Neural crest cell (in vitro differentiated cells): Measurements from ENCODE around the gene STAG1. TPM values are rescaled to one million over a fixed set of nuclear protein-coding genes. Genes with fewer than 3 reads are reported as not detected.

Source experiments
- DNase-seq: peaks from one replicate; pipeline ENCODE4 v3.0.0; 2021; ENCODE audit warnings: low read depth, mixed read lengths, low spot score
- H3K27ac Mint-ChIP-seq: one replicate; pipeline ENCODE4 v1.8.0; 2021; ENCODE audit warnings: mild to moderate bottlenecking, mixed read lengths; ENCODE audit not compliant: unreplicated experiment
- H3K27me3 Mint-ChIP-seq: 2 replicates; pipeline ENCODE4 v1.8.0; 2021; ENCODE audit warnings: low read depth, mild to moderate bottlenecking, mixed read lengths
- H3K36me3 Mint-ChIP-seq: 2 replicates; pipeline ENCODE4 v1.8.0; 2021; ENCODE audit warnings: low read depth, mild to moderate bottlenecking, mixed read lengths
- H3K4me1 Mint-ChIP-seq: 2 replicates; pipeline ENCODE4 v1.8.0; 2021; ENCODE audit warnings: mixed read lengths
- H3K4me3 Mint-ChIP-seq: one replicate; pipeline ENCODE4 v1.8.0; 2021; ENCODE audit warnings: mild to moderate bottlenecking, mixed read lengths
- H3K9me3 Mint-ChIP-seq: 2 replicates; pipeline ENCODE4 v1.8.0; 2021; ENCODE audit warnings: mixed read lengths
- CTCF ChIP-seq: fragments of 200-600 bp; sonication (generic); conservative IDR thresholded peaks from 2 replicates; pipeline ENCODE4 v1.5.0; 2021; ENCODE audit warnings: antibody characterized with exemption, mild to moderate bottlenecking
- total RNA-seq: library from RNA; stranded (reverse); gene quantifications from 2 replicates; pipeline ENCODE4 v1.2.1, GENCODE V29; 2021

Gene STAG1
- total RNA-seq, 1 donor from 2014 or later = 47.0 TPM

DNA sequence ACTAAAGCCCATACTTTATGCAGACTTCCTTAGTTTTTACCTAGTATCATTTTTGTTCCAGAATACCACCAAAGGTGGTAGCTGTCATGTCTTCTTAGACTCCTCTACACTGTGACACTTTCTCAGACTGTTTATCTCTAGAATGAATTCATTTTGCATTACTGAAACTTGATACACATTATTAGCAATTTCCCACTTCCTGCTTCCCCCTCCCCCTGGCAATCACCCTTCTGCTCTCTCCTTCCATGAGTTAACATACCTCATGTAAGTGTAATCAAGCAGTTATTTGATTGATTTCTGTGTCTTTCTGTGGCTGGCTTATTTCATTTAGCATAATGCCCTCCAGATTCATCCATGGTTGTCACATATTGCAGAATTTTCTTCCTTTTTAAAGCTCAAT, 204.9 kb downstream of the STAG1 start:
- Mint-ChIP-seq H3K4me3 (no peak overlapping the region), H3K27ac (no peak overlapping the region), H3K9me3 (no peaks in the 10 kb centered on the region), H3K4me1 (peaks cover 8% of the 10 kb centered on the region), H3K27me3 (no peaks in the 10 kb centered on the region), H3K36me3 (peaks cover 4% of the 10 kb centered on the region)
- TF ChIP-seq CTCF = no peak
- DNase-seq = no peak

GRCh38 chr3:136546720-136547119, 205.5 kb downstream of the STAG1 start:
- Mint-ChIP-seq H3K4me3 (no peak overlapping the region), H3K4me1 (peaks cover 8% of the 10 kb centered on the region)
- peak; percentile 44 for TF ChIP-seq CTCF

DNA sequence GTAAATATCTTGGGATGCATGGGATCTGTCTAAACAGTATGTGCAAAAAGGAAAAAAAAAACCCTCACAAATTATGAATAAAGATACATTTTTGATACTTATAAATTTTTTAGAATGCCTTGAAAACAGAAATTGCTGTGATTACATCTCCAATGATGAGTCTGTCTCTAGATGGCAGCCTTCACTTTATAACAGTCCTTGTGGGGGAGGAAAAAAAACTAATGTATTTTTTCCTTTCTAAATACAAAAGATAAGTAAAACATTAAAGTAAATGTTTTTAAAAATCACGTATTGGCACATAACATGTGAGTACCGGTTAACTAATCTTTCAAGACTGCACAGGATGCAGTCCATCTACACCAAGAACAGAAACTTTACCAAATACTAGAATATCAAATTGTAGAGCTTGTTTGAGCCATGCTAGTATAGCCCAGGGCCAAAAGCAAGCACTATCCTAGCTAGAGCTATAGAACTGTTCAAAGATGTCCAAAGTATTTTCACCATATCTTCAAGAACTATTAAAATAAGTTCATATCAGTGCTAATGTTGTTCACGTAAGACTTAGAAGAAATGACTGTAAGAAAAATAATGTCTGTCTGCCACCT, 206.4 kb downstream of the STAG1 start:
- no peak overlapping the region for H3K27ac Mint-ChIP-seq

More at GRCh38 chr3:136546720-136547119, 205.5 kb downstream of the STAG1 start:
- no peaks in the 10 kb centered on the region for H3K27me3 Mint-ChIP-seq
- peaks cover 4% of the 10 kb centered on the region for H3K36me3 Mint-ChIP-seq
- H3K9me3 Mint-ChIP-seq = no peaks in the 10 kb centered on the region
- no peak overlapping the region for H3K27ac Mint-ChIP-seq
- no peak for DNase-seq

DNA sequence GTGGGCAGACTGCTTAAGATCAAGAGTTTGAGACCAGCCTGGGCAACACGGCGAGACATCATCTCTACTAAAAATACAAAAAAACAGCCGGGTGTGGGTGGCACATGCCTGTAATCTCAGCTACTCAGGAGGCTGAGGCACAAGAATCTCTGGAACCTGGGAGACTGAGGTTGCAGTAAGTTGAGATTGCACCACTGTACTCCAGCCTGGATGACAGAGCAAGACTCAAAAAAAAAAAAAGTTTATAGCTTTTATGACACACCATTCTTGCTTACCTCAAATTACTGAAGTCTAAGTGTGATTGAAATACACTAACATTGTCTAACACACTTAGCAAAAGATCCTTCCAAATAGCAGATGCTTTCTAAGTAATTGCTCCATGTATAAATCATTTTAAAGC, 207.6 kb downstream of the STAG1 start:
- Mint-ChIP-seq H3K27ac (no peak overlapping the region), H3K27me3 (no peaks in the 10 kb centered on the region), H3K4me1 (peaks cover 8% of the 10 kb centered on the region), H3K9me3 (no peaks in the 10 kb centered on the region), H3K36me3 (peaks cover 4% of the 10 kb centered on the region), H3K4me3 (no peak overlapping the region)
- DNase-seq = no peak
- no peak for TF ChIP-seq CTCF

More for the DNA sequence above, 206.4 kb downstream of the STAG1 start:
- Mint-ChIP-seq H3K4me1 (peaks cover 8% of the 10 kb centered on the region), H3K4me3 (no peak overlapping the region), H3K27me3 (no peaks in the 10 kb centered on the region), H3K9me3 (no peaks in the 10 kb centered on the region), H3K36me3 (peaks cover 4% of the 10 kb centered on the region)
- no peak for DNase-seq
- no peak for TF ChIP-seq CTCF

DNA sequence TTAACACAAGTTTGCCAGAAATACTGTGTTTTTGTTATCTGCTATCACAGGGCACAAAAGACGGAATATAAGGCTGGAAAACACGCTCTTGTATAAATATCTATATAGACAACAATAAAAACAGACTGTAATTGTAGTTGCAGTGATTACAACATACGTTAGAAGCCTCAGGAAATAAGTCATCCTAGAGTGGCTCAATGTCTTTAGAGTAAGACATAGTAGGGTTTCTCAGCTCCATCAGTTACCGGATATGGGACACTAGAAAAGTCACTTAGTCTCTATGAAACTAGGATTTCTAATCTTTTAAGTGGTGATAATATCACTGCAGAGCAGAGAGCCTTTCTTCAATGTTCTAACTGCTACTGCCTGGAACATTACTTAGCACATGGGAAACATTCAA, 208.8 kb downstream of the STAG1 start:
- no peak overlapping the region for H3K27ac Mint-ChIP-seq
- H3K4me3 Mint-ChIP-seq = no peak overlapping the region
- no peaks in the 10 kb centered on the region for H3K27me3 Mint-ChIP-seq
- no peak for TF ChIP-seq CTCF
- no peaks in the 10 kb centered on the region for H3K9me3 Mint-ChIP-seq
- no peaks in the 10 kb centered on the region for H3K36me3 Mint-ChIP-seq
- DNase-seq = no peak
- peaks cover 8% of the 10 kb centered on the region for H3K4me1 Mint-ChIP-seq
